ENCODE data around the gene STK26. TPM values are rescaled to one million over a fixed set of nuclear protein-coding genes. Genes with fewer than 3 reads are reported as not detected.
"Not testable (repeated sequence)": the region's sequence is repeated elsewhere in the genome, so short reads cannot be mapped to it uniquely, and the experiment has no call there.

STK26 gene
- total RNA-seq, 1 donor from 2014 or later, result 10.6 TPM

GRCh38 chrX:131987252-131987651 is 35.9 kb upstream of the STK26 start:
- Histone ChIP-seq H3K4me1 (no peaks in the 10 kb centered on the region), H3K9me3 (no peaks in the 10 kb centered on the region), H3K36me3 (no peaks in the 10 kb centered on the region), H3K4me3 (no peak overlapping the region), H3K27ac (no peak overlapping the region), H3K27me3 (ENCODE audit: low read depth) (no peaks in the 10 kb centered on the region)
- TF ChIP-seq CTCF (IDR thresholded peaks at IDR 0.05), result no peak
- DNase-seq (no peak), ATAC-seq (no peak)
- intact Hi-C loops (cut with DNase I), result no loop called here

- H3K9me3 ChIP-seq, result no peaks in the 10 kb centered on the region
- H3K36me3 ChIP-seq, result no peaks in the 10 kb centered on the region
- H3K4me1 ChIP-seq, result no peaks in the 10 kb centered on the region
- DNase-seq, result no peak
- no peak overlapping the region for H3K27ac ChIP-seq
- no peaks in the 10 kb centered on the region for H3K27me3 ChIP-seq (ENCODE audit: low read depth)
- H3K4me3 ChIP-seq, result no peak overlapping the region
- no peak for ATAC-seq
- TF ChIP-seq CTCF (IDR thresholded peaks at IDR 0.05), result no peak
- intact Hi-C loops (cut with DNase I), result no loop called here
These were observed 34.9 kb upstream of the STK26 start for GRCh38 chrX:131988236-131988635.

- TF ChIP-seq CTCF (IDR thresholded peaks at IDR 0.05), result no peak
- intact Hi-C loops (cut with DNase I), result no loop called here
- ATAC-seq, result no peak
- no peaks in the 10 kb centered on the region for H3K36me3 ChIP-seq
- no peaks in the 10 kb centered on the region for H3K27me3 ChIP-seq (ENCODE audit: low read depth)
- no peak overlapping the region for H3K27ac ChIP-seq
- H3K4me1 ChIP-seq, result no peaks in the 10 kb centered on the region
- no peaks in the 10 kb centered on the region for H3K9me3 ChIP-seq
- DNase-seq, result no peak
- no peak overlapping the region for H3K4me3 ChIP-seq
These were observed 22.0 kb upstream of the STK26 start for GRCh38 chrX:132001127-132001526.

- no peak for ATAC-seq
- intact Hi-C loops (cut with DNase I), result no loop called here
- no peaks in the 10 kb centered on the region for H3K27me3 ChIP-seq (ENCODE audit: low read depth)
These were observed 18.4 kb upstream of the STK26 start for GRCh38 chrX:132004728-132005127.

GRCh38 chrX:132009350-132009749 is 13.8 kb upstream of the STK26 start:
- Histone ChIP-seq H3K9me3 (no peaks in the 10 kb centered on the region), H3K4me1 (no peaks in the 10 kb centered on the region), H3K36me3 (no peaks in the 10 kb centered on the region), H3K27ac (no peak overlapping the region), H3K27me3 (ENCODE audit: low read depth) (no peaks in the 10 kb centered on the region), H3K4me3 (no peak overlapping the region)
- ATAC-seq (no peak), DNase-seq (no peak)
- intact Hi-C loops (cut with DNase I), result no loop called here
- no peak for TF ChIP-seq CTCF (IDR thresholded peaks at IDR 0.05)

More at GRCh38 chrX:132004728-132005127, 18.4 kb upstream of the STK26 start:
- H3K9me3 ChIP-seq, result no peaks in the 10 kb centered on the region
- H3K36me3 ChIP-seq, result no peaks in the 10 kb centered on the region
- no peak overlapping the region for H3K27ac ChIP-seq
- no peak for DNase-seq
- no peak for TF ChIP-seq CTCF (IDR thresholded peaks at IDR 0.05)
- H3K4me1 ChIP-seq, result no peaks in the 10 kb centered on the region
- no peak overlapping the region for H3K4me3 ChIP-seq

- intact Hi-C loops (cut with DNase I); H3K9me3 ChIP-seq; H3K4me3 ChIP-seq; H3K4me1 ChIP-seq; H3K27me3 ChIP-seq (ENCODE audit: low read depth); DNase-seq; H3K36me3 ChIP-seq; H3K27ac ChIP-seq; ATAC-seq: not testable (repeated sequence)
These were observed 12.9 kb upstream of the STK26 start for GRCh38 chrX:132010213-132010612.
